Measurements from ENCODE around the gene FARS2. TPM values are rescaled to one million over a fixed set of nuclear protein-coding genes. Genes with fewer than 3 reads are reported as not detected.

Gene FARS2
- polyA plus RNA-seq, 1 donor from 2014 or later: 11.9 TPM

DNA sequence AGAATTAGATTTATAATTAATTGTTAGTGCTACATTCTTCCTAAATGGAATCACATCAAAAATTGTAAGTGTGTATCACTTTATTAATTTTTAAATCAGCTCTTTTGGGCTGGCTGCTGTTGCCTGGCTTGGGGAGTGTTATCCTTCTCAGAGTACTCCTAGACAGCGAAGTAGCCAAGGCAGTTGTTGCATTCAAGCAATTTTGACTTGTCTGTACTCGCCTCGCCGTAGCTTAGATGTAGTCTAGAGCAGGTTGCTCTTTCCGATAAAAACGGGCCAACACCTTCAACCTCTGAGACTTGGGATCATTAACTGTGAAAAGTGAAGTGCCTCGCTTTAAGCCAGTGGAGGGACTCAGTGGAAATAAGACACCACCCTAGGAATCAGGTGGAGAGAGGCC, 151.3 kb downstream of the FARS2 start:
- no peak overlapping the region for H2AFZ ChIP-seq (ENCODE audit: low read depth, low read length)
- no peak overlapping the region for H3K27ac ChIP-seq (ENCODE audit: low read length)
- H3K9me3 ChIP-seq (ENCODE audit: low read length): no peaks in the 10 kb centered on the region
- no peak overlapping the region for H3K9ac ChIP-seq (ENCODE audit: low read length)
- no peaks in the 10 kb centered on the region for H4K20me1 ChIP-seq (ENCODE audit: insufficient read depth)
- no peaks in the 10 kb centered on the region for H3F3A ChIP-seq (ENCODE audit: insufficient read depth, low read length, poor library complexity, severe bottlenecking)
- no peak overlapping the region for H3K4me2 ChIP-seq (ENCODE audit: low read length)
- H3K79me2 ChIP-seq (replicated peaks; ENCODE audit: insufficient read depth, low read length): no peaks in the 10 kb centered on the region
- TF ChIP-seq, protein P1, sequence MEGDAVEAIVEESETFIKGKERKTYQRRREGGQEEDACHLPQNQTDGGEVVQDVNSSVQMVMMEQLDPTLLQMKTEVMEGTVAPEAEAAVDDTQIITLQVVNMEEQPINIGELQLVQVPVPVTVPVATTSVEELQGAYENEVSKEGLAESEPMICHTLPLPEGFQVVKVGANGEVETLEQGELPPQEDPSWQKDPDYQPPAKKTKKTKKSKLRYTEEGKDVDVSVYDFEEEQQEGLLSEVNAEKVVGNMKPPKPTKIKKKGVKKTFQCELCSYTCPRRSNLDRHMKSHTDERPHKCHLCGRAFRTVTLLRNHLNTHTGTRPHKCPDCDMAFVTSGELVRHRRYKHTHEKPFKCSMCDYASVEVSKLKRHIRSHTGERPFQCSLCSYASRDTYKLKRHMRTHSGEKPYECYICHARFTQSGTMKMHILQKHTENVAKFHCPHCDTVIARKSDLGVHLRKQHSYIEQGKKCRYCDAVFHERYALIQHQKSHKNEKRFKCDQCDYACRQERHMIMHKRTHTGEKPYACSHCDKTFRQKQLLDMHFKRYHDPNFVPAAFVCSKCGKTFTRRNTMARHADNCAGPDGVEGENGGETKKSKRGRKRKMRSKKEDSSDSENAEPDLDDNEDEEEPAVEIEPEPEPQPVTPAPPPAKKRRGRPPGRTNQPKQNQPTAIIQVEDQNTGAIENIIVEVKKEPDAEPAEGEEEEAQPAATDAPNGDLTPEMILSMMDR (IDR thresholded peaks at IDR 0.05; ENCODE audit: poor library complexity, severe bottlenecking): no peak
- TF ChIP-seq SMC3 (conservative IDR thresholded peaks at IDR 0.05; ENCODE audit: poor library complexity): no peak
- TF ChIP-seq MXI1 (conservative IDR thresholded peaks at IDR 0.05; ENCODE audit: poor library complexity, severe bottlenecking): no peak
- no peak for TF ChIP-seq EZH2 (IDR thresholded peaks at IDR 0.05; ENCODE audit: borderline replicate concordance, insufficient read depth, low read length, poor library complexity, severe bottlenecking)
- TF ChIP-seq RAD21 (conservative IDR thresholded peaks at IDR 0.05): no peak
- TF ChIP-seq, protein P2, sequence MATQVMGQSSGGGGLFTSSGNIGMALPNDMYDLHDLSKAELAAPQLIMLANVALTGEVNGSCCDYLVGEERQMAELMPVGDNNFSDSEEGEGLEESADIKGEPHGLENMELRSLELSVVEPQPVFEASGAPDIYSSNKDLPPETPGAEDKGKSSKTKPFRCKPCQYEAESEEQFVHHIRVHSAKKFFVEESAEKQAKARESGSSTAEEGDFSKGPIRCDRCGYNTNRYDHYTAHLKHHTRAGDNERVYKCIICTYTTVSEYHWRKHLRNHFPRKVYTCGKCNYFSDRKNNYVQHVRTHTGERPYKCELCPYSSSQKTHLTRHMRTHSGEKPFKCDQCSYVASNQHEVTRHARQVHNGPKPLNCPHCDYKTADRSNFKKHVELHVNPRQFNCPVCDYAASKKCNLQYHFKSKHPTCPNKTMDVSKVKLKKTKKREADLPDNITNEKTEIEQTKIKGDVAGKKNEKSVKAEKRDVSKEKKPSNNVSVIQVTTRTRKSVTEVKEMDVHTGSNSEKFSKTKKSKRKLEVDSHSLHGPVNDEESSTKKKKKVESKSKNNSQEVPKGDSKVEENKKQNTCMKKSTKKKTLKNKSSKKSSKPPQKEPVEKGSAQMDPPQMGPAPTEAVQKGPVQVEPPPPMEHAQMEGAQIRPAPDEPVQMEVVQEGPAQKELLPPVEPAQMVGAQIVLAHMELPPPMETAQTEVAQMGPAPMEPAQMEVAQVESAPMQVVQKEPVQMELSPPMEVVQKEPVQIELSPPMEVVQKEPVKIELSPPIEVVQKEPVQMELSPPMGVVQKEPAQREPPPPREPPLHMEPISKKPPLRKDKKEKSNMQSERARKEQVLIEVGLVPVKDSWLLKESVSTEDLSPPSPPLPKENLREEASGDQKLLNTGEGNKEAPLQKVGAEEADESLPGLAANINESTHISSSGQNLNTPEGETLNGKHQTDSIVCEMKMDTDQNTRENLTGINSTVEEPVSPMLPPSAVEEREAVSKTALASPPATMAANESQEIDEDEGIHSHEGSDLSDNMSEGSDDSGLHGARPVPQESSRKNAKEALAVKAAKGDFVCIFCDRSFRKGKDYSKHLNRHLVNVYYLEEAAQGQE (IDR thresholded peaks at IDR 0.05; ENCODE audit: borderline replicate concordance): no peak
- no peak for TF ChIP-seq TAF1 (IDR thresholded peaks at IDR 0.05; ENCODE audit: low read depth)
- TF ChIP-seq POLR2AphosphoS5 (IDR thresholded peaks at IDR 0.05): no peak
- no peak for TF ChIP-seq EP300 (conservative IDR thresholded peaks at IDR 0.05; ENCODE audit: poor library complexity, severe bottlenecking)
- H3K27me3 ChIP-seq (ENCODE audit: insufficient read depth, low read depth, low read length): no peaks in the 10 kb centered on the region
- H3K36me3 ChIP-seq (ENCODE audit: insufficient read depth, low read length): no peaks in the 10 kb centered on the region
- no peaks in the 10 kb centered on the region for H3K9me2 ChIP-seq (ENCODE audit: insufficient read depth, low read length)
- no peak overlapping the region for H3K4me3 ChIP-seq (ENCODE audit: low read length)

DNA sequence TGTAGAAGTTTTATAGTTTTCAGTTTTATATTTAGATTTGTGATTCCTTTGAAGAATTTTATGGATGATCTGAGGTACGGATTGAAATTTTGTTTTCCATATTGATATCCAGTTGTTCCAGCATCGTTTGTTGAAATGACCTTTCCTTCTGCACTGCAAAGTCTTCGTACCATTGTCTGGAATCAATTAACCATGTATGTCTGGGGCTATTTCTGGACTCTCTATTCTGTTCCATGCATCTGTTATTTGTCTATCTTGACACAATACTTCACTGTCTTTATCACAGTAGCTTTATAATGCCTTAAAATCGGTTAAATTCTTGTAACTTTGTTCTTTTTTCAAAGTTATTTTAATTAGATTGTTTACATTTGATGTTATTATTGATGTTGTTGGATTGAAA, 154.9 kb downstream of the FARS2 start:
- Histone ChIP-seq H3F3A (ENCODE audit: insufficient read depth, low read length, poor library complexity, severe bottlenecking) (no peaks in the 10 kb centered on the region), H3K9me2 (ENCODE audit: insufficient read depth, low read length) (no peaks in the 10 kb centered on the region), H3K27me3 (ENCODE audit: insufficient read depth, low read depth, low read length) (no peaks in the 10 kb centered on the region), H3K36me3 (ENCODE audit: insufficient read depth, low read length) (no peaks in the 10 kb centered on the region), H3K9ac (ENCODE audit: low read length) (no peak overlapping the region), H3K27ac (ENCODE audit: low read length) (no peak overlapping the region), H3K4me2 (ENCODE audit: low read length) (no peak overlapping the region), H2AFZ (ENCODE audit: low read depth, low read length) (no peak overlapping the region), H3K79me2 (replicated peaks; ENCODE audit: insufficient read depth, low read length) (no peaks in the 10 kb centered on the region), H4K20me1 (ENCODE audit: insufficient read depth) (no peaks in the 10 kb centered on the region), H3K9me3 (ENCODE audit: low read length) (no peaks in the 10 kb centered on the region), H3K4me3 (ENCODE audit: low read length) (no peak overlapping the region)
- TF ChIP-seq RAD21 (conservative IDR thresholded peaks at IDR 0.05) (no peak), MXI1 (conservative IDR thresholded peaks at IDR 0.05; ENCODE audit: poor library complexity, severe bottlenecking) (no peak), EZH2 (IDR thresholded peaks at IDR 0.05; ENCODE audit: borderline replicate concordance, insufficient read depth, low read length, poor library complexity, severe bottlenecking) (no peak), TAF1 (IDR thresholded peaks at IDR 0.05; ENCODE audit: low read depth) (no peak), EP300 (conservative IDR thresholded peaks at IDR 0.05; ENCODE audit: poor library complexity, severe bottlenecking) (no peak), POLR2AphosphoS5 (IDR thresholded peaks at IDR 0.05) (no peak), SMC3 (conservative IDR thresholded peaks at IDR 0.05; ENCODE audit: poor library complexity) (no peak)
- TF ChIP-seq, protein P1 (IDR thresholded peaks at IDR 0.05; ENCODE audit: poor library complexity, severe bottlenecking): no peak
- TF ChIP-seq, protein P2 (IDR thresholded peaks at IDR 0.05; ENCODE audit: borderline replicate concordance): no peak
